T1000 (cell line): ENCODE measurements around the gene TRPM2.

ENCODE experiments used
- DNase-seq: peaks from one replicate; lab custom pipeline; 2025; ENCODE audit warnings: mixed read lengths; lab: John Stamatoyannopoulos, UW

TRPM2 gene

DNA sequence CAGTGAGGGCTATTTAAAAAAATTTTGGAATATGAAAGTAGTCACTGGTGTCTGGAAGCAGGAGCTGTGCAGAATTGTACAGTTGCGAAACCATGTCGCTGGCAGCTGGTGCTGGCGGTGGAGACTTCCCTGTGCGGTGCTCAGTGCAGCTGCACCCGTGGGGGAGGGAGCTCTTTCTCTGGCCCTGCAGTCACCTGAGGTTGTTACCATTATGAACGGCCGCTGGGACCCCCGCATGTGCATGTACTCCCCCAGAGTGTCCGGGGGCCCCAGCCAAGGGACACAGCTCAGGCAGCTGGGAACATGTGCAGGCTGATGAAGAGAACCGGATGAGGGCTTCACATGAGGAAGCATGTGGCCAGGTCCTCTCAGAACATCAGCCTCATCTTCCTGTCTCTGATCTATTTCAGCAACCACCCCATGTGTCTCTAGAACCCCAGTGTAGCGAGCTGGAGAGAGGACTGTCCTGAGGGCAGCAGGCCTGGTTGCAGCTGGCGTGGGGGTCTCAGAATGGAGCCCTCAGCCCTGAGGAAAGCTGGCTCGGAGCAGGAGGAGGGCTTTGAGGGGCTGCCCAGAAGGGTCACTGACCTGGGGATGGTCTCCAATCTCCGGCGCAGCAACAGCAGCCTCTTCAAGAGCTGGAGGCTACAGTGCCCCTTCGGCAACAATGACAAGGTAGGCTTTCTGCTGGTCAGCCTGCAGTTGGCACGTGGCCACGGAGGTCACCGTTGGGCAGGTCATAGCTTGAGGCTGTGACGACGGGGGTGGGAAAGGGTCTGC, at the start of gene TRPM2:
Gene TRPM2 (plus strand): TSS at position 431 of the 780 bp plus-strand sequence. CDS start 80 bp downstream, at position 511.
- no peak for DNase-seq

DNA sequence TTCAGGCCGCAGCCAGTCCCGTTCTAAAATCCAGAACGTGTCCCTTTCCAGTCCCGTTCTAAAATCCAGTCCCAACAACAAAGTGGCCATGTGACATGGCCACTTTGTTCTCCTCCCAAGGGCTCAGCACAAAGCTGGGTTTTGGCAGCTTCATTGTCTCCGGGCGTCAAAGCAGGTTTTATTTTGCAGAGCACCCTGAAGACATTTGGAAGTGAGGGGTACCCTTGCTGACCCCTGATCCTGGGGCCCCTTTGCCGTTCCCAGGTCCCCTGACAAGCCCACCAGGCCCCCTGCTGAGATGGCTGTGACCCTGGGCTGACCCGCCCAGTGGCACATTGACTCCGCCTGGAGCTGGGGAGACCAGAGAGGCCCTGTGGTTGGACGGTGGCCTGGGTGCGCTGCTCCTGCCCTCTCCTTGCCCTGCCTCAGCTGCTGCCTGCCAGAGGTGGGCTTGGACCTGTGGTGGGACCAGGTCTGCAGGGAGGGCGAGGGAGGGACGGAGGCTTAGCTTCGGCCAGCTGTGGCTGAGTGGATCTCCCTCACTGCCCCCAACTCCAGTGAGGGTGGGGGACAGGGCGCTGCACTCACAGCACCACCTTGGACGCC, 49.3 kb upstream of the TRPM2 start:
- DNase-seq: no peak

DNA sequence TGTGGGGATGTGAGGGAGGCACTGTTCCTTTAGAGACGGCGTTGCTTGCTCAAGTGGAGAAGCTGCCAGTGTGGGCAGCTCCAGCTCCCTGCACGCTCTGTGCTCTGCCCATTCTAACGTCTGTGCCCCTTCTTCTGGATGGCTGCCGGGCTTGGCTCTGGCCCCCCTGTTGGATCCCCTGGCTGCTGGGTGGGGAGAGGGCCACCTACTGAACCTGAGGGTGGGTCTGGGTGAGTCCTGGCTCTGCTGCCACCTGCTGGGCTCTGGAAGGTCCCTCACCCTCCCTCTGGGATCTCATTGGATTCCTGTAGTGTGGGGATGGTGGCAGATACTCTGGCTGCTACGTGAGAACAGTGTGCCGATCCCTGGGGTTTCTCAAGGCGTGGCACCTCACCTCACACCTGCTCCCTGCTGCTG, 48.5 kb upstream of the TRPM2 start:
- no peak for DNase-seq

DNA sequence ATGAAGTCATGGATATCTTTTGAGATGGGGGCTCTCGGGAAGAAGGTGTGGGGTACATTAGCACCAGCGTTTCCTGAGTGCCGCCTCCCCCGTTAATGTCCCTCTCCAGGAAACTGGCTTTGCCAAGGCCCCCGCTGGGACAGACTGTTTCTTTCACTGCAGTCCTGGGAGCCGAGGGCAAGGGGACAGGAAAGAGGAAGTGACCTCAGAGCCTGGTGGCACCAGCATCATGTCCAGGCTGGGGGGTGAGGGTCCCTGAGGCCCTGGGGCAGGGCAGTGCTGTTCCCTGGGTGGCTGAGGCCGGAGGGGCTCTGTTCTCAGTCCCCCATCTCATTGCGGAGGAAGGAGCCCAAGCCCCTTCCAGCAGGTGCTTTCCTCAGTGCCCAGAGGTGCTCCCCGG, 47.7 kb upstream of the TRPM2 start:
- DNase-seq: no peak

DNA sequence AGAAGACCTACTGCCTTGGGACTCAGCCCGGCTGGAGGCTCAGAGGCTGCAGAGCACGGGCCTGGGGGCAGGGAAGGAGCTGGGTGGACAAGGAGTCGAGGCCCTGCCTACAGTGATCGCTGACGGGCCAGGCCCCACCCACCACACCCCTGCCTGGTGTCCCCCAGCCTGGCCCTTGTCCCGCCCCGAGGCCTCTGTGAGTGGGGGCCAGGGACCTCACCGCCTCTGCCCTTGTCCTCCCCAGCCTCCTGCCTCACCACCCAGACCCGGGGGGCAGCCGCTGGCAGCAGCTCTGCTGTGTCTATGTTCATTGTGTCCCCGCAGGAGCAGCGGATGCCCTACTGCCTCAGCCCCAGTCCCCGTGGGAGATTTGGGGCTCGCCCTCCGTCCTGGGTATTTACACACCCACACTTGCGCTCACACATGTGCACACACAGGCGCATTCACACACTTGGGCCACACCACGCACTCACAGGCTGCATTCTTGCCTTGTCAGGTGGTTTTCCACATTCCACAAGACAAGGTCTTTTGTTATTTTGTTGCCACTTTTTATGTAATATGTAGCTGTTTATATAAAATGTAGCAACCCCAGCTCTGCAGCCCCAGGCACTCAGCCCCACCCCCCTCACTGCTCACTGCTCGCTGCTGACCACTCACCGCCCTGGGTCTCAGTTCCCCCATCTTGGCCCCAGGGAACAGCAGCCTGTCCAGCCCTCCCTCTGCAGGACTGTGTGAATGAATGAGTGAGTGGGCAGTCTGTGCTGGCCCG, 46.3 kb upstream of the TRPM2 start:
- DNase-seq: no peak

DNA sequence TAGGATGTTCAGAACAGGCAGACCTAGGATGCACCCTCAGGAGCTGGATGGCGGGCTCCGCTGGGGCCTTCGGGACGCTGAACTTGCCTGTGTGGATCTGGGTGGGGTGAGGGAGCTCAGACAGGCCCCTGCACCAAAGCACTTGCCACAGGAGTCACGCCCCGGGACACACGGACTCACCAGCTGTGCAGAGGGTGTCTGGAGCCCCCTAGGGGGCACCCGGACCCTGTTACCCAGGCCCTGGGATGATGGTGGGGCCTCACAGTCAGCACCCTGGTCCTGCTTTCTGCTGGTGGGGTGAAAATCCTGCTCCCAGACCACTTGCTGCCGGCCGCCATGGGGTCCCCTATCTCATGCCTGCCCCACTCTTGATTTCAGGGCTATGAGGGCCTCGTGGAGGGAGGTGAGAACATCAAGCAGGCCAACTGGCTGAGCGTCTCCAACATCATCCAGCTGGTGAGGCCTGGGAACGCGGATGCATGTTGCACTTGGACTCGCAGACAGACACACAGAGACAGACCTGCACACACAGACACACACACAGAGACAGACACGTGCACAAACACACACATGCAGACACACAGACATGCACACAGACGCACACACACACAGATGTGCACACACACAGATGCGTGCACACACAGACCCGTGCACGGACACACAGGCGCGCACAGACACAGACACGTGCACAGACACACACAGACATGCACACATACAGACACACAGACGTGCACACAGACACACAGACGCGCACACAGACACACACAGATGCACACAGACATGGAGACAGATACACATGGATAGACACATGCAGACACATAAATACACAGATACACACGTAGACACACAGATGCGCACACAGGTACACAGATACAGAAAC, 42.6 kb upstream of the TRPM2 start:
- no peak for DNase-seq

DNA sequence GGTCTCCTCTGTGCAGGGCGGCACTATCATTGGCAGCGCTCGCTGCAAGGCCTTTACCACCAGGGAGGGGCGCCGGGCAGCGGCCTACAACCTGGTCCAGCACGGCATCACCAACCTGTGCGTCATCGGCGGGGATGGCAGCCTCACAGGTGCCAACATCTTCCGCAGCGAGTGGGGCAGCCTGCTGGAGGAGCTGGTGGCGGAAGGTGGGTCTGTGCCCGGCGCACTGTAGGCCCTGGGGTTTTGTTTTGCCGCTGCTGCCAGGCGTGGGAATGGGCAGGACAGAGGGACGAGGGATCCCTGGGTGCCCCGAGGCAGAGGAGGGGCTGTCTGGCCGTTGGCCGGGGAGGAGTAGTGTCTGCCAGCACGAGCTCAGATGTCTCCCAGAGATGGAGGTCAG, 41.3 kb upstream of the TRPM2 start:
- no peak for DNase-seq

DNA sequence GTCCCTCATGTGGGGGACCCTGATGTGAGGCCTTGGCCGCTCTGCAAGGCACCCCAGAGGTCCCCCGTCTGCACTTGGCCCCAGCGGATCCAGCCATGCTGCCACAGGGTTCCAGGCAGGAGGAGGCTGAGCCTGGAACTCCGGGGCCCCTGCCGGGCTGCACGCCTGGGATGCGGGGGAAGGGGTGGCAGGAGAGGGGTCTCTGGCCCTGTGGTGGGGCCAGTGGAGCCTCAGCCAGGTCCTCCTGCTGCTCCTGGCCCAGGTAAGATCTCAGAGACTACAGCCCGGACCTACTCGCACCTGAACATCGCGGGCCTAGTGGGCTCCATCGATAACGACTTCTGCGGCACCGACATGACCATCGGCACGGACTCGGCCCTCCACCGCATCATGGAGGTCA, 40.7 kb upstream of the TRPM2 start:
- DNase-seq: no peak

DNA sequence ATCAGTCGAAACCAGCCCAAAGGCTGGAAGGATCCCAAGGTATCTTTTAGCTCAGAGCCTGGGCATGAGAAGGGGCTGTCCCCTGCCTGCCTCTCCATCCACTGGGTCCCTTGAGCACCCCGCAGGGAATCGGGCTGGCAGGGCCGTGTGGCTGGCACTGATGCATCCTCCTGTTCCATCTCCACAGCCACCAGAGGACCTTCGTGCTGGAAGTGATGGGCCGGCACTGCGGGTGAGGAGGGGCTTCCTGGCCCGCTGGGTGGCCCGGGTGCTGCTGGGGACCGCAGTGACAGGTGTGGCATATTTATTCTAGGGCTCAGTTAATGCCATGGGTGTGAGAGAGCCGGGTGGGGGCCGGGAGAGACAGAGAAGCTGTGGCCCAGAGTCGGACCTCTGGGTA, 40.0 kb upstream of the TRPM2 start:
- DNase-seq: no peak

DNA sequence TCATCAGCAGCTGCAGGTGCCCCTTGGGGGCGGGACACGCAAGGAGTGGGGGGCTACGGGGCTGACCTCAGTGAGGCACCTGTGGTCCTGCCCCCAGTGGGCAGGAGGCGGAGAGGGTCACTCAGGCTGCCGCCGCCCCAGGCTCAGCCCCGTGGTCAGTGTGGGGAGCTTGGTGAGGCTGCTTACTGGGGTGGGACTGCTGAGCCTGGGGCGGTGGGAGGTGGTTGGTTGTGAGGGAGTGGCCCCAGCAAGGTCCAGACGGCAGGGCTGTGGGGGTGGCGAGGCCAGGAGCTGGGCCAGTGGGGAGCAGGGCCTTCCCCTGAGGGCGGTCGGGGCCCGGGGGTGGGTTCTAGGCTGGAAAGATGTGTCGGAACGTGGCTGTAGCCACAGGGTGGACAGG, 39.3 kb upstream of the TRPM2 start:
- no peak for DNase-seq

DNA sequence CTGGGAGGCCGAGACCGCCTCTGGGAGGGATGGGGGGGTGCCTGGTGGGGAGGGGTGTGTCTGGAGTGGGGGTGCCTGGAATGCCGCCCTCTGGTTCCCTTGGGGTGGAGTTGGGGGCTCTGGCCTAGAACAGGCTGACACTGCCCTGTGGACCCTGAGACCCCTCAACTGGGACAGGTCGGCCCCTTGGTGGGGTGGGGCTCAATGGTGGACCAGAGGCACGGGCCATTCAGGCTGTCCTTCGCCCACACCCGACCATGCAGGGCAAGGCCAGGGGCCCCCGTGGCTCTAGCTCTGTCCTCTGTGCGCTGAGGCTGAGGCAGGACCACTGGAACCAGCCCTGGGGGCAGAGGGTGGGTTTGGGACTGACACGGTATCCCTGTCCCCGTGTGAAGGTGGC, 38.9 kb upstream of the TRPM2 start:
- DNase-seq: no peak

DNA sequence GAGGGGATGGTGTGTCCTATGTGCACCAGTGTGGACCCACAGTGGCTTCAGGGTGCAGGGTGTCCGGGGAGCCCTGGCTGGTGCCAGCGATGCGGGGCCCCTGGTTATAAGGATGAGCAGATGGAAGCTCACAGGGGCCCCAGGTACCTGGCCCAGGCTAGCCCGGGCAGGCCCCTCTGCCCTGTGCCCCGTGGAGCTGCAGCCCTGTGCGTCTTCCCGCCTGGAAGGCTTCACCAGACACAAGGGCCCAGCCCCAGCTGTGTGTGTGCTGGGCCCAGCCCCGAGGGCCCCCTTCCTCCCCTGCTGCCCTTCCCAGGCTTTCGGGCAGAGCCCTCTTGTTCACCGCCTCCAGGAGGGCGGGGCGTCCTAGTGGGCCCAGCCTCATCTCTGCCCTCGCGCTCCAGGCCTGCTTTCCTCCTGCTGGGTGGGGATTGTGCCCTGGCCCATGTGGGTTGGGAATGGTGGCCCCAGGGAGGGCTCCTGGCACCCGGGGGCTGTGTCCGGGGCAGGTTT, 37.7 kb upstream of the TRPM2 start:
- no peak for DNase-seq

DNA sequence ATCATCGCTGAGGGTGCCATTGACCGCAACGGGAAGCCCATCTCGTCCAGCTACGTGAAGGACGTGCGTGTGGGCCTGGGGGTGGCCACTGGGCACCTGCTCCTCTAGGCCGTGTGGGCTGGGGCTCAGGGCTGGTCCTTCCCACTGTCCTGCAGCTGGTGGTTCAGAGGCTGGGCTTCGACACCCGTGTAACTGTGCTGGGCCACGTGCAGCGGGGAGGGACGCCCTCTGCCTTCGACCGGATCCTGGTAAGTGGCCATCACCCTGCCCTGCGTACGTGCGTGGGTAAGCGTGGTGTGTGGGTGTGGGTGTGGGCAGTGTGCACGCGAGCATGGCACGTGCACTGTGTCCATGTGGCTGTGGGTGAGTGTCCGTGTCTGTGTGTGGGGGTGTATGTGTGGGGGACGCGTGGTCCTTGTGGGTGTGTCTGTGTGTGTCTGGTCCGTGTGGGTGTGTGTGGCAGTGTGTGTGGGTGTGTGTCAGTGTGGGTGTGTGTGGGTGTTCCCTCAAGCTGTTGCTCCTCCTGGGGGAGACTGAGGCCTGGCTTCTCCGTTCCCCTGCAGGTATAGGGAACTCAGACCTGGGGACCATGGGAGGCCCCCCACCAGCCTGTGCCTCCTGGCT, 37.0 kb upstream of the TRPM2 start:
- no peak for DNase-seq

DNA sequence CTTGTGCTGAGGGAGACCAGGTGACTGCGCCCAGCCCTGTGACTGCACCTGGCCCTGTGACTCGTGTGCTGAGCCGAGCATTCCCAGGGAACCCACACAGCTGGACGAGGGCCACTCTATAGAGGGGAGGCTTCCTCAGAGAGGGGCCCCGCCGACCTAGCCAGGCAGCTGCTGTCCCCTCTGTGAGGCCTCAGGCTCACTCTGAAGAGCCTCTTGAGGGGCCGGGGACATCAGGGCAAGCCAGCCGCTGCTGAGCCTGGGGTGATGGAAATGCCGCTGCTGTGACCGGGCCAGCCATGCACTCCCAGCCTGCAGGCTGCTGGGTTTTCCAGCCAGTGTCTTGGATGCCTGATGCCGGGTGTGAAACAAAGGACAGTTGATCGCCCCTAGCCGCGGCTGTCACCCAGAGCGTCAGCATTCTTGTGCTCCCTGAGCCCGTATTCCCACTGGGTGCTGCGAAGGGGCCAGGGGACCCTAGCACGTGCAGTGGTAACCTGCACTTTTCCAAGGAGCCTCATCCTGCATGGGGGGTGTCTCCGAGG, 36.1 kb upstream of the TRPM2 start:
- DNase-seq: no peak

DNA sequence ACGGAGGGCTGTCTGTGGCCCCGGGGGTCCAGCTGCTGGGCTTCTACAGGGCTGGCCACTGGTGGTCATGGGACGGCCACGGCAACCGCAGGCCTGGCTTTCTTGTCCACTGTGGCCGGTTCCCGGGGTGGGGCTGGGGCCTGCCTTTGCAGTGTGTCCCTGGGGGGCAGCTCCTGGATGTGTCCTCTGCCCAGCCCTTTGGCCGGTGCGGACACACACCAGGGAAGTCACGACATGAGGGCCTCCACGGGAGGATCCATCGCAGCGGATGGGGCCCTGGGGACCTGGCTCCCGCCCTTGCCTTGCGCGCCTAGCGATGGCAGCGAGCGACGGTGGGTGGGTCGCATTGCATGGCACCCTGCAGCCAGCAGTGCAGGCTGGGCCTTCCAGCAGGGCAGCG, 35.5 kb upstream of the TRPM2 start:
- no peak for DNase-seq

DNA sequence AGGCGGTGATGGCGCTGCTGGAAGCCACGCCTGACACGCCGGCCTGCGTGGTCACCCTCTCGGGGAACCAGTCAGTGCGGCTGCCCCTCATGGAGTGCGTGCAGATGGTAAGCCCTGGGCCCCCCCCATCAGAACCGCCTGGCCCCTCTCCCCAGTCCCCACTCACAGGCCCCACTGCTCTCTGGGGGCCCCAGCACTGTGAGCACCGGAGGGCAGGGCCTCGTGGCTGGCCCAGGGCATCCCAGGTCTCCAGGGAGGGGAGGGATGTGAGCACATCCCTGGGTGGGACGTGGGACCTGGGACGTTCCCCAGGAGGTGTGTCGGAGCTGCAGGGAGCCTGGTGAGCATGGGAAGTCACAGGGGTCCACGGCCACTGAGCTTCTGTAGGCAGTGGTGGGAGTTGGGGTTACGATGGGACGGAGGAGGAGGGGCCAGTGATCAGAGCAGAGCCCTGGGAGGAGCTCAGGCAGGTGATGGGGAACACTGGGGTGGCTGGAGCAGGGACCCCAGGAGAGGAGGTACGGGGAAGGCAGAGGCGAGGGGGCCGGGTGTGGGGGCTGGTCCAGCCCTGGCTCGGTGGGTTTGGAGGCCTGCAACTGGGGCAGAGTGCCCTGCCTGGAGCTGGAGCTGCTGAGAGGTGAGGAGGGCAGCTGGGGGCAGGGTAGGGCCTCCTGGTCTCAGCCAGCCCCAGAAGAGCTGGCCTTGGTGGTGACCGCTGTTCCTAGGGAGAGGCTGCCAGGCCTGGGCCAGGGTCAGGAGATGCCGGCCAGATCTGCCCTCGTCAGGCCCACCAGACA, 34.7 kb upstream of the TRPM2 start:
- DNase-seq: no peak

DNA sequence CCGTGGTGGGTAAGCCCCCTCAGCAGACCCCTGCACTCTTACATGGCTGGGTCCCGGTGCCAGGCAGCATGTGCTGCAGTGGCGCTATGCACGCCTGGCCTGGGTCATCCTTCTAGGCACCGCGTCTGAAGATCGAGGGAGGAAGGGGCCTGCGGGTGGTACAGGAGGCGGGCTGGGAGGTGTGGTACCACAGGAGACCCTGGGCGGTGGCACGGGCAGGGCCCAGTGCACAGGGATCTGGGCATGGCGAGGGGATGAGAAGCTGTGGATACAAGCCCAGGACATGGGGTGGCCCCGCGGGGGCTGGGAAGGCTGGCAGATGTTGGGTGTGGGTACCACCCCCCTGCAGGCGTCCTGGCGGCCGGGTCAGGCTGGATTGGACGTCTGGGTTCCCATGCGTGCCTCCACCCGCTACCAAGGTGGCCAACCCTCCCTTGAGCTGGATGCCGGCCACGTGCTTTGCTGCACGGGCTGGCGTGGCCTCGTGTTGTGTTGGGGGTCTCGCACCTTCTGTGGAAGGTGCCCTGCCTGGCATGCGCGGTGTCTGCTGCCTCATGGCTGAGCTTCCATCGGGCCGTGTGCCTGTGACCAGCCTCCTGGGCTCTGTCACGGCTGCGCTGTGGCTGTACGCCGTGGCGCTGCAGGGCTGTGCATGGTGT, 33.9 kb upstream of the TRPM2 start:
- no peak for DNase-seq

DNA sequence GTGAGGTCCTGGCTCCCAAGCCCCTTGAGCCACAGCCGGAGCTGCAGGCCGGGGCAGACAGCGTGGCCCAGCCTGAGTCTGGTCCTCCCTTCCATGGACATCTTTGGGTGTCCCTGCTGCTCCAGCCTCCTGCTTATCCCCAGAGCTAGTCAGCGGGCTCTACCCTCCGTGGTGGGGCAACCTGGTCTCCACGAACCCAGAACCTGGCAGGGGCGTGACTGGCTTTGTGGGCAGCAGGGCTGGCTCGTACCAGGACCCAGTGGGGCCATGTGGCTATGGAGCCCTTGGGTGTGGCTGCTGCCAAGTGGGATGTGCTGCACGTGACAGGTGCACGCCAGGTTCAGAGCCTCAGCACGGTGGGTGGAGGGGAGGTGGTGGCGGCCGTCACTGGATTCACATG, 32.6 kb upstream of the TRPM2 start:
- DNase-seq: no peak

DNA sequence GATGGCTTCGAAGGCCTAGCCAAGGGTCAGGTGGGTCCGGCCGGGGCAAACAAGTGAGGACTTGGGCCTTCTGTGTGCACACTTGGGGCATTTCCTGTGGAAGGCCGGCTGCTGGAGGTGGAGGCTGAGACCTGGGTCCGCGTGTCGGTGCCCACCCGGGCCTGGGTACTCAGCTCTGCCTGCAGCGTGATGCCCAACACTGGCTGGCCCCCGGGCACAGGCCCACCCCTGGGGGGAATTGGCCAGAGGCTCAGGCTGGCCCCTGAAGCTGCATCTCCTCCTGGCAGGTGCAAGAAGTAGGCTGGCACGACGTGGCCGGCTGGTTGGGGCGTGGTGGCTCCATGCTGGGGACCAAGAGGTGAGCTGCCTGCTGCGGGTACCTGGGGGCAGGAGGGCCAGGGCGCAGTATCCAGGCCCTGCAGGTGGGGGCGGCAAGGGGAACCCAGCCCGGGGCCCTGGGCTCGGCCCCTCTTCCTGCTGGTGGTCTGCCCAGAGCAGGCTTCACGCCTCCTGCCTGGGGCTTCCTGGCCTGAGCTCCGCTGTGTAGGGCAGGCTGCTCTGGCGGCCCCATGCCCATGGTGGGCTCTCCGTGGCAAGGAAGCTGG, 31.5 kb upstream of the TRPM2 start:
- DNase-seq: no peak
